SW 1271 (cell line): ENCODE measurements around the gene SNAPC1.
"Not testable (repeated sequence)": the region's sequence is repeated elsewhere in the genome, so short reads cannot be mapped to it uniquely, and the experiment has no call there.

Source experiments
- DNase-seq, 2 experiments: peaks; one replicate each; lab custom pipeline; 2025; lab: John Stamatoyannopoulos, UW

The SNAPC1 gene

GRCh38 chr14:61750708-61751474, 11.3 kb upstream of the SNAPC1 start:
- DNase-seq: peak in 1 of 2 experiments; percentile 46

GRCh38 chr14:61751475-61751989, 10.7 kb upstream of the SNAPC1 start:
- no peak for DNase-seq

DNA sequence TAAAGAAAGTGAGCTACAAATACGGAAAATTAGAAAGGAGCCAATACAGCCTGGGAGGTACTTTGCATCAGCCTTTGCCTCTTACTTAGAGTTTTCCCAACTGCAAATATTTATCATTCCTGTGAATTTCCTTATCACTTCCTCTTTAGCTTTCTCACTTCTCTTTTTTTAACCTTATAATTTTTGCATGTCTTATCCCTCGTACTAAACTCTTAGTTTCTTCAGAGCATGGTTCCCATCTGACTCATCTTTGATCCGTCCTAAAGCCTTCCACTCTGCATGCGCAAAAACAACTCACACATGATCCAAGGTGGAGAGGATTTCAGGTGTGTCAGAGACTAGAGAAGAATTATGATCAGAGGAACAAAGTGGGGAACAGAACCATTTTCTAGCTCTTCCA, 9.6 kb upstream of the SNAPC1 start:
- no peak for DNase-seq

DNA sequence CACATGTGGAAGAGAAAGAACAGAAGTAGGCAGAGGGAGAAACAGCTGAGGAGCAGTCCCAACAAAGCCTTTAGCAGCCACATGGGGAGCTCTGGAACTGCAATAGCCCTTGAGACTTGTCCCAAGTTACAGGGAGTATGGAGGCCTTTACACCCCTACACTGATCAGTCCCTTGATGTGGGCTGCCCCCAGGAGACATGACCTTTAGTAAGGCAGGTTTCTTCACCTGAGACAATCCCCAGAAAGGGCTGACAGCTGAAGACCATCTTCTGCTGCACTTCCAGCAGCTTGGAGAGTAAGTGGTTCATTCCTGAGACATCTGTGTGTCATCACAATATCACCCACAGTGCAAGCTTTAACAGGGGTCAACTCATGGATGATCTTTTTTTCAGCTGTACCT, 8.6 kb upstream of the SNAPC1 start:
- DNase-seq: no peak

- no peak for DNase-seq
Observed at GRCh38 chr14:61754627-61755381, 7.4 kb upstream of the SNAPC1 start.

DNA sequence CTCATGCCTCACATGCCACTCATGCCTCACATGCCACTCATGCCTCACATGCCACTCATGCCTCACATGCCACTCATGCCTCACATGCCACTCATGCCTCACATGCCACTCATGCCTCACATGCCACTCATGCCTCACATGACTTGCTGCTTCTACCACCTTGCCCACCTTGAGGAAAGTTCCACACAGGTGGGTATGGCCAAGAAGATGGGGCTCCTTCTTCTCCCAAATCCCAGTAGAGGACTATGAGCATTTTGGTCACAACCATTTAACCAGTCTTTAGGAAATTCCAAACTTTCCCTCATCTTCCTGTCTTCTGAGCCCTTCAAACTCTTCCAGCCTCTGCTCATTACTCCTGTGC, 6.9 kb upstream of the SNAPC1 start:
- DNase-seq: not testable (repeated sequence)

- no peak for DNase-seq
Observed at GRCh38 chr14:61756135-61756534, 6.1 kb upstream of the SNAPC1 start.

DNA sequence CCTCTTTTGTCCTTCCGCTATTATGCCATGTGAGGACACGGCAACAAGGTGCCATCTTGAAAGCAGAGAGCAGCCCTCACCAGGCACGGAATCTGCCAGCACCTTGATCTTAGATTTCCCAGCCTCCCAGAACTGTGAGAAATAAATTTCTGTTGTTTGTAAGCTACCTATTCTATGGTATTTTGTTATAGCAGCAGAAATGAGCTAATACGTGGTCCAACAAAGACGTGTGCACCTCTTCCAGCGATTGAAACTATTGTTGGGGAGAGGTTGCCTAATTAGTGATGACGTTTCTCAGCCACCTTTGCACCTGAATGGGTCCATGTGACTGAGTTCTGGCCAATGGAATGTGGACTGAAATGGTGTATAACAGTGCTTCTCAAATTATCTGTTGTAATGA, 2.3 kb upstream of the SNAPC1 start:
- no peak for DNase-seq

DNA sequence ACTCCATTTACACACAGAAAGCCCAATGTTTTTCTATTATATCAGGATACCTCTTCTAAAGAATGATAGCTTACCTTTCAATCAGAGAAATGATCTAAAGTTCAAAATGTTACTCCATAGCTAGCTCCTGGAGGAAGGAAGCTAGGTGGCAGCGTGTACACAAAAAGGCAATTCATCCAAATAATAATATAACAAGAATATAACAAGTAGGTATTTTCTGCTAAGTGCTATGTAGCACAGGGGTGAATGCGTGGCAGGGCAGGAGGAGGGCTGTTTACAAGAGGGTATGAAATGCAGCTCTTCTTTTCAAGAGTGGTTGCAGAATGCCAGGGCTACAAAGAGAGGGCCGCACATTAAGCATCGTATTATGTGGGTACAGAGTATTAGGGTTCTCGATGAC, 663 bp upstream of the SNAPC1 start:
- no peak for DNase-seq

DNA sequence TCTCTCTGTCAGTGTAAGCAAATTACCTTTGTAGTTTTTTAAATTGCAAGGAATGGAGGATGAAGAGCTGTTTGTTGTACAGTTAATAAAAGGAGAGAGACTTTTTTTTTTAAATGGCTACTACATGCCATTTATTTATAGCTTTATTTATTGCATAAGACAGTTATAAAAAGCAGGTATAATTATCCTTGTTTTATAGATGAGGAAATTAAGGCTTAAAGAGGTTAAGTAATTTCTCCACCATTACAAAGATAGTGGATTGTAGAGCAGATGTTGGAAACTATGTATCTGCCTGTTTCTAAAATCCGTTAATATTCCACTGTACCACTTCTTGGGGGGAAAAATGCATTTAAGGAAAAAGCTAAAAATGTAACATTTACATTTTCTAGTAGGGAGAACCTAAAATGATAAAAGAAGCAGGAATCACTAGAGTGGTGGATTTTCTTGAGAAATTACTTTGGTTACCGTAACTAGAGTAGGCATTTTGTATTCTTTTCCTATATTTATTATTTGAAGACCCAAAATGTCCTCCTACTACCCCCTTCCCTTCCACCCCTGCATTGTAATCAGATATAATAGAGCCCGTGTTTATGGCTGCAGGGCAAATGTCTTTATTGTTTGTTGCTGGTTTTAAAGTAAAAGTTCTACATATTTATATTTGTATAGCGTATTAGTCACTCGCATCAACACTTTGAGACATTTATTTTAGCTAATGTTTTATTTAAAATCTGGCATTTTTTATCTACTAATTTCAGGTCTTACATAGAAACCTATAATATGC, 2.3 kb downstream of the SNAPC1 start:
- no peak for DNase-seq

DNA sequence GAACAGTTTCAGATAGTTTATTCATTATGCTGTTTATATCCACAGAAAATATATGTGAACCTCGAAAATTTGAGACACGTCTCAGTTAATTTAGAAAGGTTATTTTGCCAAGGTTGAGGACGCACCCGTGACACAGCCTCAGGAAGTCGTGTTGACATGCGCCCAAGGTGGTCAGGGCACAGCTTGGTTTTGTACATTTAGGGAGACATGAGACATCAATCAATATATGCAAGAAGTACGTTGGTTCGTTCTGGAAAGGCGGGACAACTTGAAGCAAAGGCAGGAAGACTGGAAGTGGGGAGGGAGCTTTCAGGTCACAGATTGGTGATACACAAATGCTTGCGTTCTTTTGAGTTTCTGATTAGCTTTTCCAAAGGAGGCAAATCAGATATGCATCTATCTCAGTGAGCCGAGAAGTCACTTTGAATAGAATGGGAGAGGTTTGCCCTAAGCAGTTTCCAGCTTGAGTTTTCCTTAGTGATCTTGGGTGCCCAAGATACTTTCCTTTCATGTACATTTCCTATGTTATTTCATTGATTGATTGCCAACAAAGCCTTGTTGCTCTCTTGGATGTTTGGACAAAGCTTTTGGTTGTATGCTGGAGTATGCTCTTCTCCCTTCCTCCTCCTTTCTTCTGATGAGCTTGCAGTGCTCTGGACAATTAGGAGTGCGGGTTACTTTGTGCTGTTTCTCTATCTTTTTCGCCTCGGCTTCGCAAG, 3.2 kb downstream of the SNAPC1 start:
- DNase-seq: no peak

DNA sequence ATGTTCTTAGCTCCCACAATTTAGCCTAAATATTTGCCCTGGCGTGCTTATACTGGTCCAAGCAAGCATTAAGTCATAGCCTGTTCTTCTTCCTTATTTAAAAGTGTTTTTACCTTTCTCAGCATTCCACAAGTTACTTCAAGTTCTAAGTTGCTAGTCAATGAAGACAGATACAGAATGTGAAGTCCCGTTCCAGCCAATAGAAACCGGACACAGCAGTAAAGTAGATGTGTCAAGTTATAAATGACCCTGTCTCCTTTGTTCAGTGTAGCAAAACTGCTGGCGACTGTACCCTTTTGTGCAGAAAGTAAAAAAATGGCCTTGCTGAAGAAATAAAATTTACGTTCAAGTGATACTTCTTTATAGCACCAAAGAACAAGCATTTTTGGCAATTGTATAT, 3.9 kb downstream of the SNAPC1 start:
- DNase-seq: no peak

- DNase-seq: no peak
Observed at GRCh38 chr14:61768240-61768639, 6.0 kb downstream of the SNAPC1 start.

DNA sequence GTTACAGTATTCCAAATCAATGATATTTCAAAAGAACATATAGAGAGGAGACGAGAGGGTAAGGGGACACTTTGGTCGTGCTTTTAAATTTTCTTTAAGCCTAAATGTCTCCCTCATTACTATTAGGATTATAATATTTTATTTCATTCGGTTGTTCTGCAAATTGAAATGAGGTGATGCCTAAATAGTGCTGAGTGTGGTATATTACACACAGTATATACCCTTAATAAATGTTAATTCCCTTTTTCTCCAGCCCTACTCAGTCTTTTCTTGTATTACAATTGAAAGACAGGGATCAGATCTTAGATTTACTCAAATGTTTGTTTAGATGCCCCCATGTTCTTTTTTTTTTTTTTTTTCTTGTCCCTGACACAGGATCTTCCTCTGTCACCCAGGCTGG, 7.7 kb downstream of the SNAPC1 start:
- DNase-seq: no peak

DNA sequence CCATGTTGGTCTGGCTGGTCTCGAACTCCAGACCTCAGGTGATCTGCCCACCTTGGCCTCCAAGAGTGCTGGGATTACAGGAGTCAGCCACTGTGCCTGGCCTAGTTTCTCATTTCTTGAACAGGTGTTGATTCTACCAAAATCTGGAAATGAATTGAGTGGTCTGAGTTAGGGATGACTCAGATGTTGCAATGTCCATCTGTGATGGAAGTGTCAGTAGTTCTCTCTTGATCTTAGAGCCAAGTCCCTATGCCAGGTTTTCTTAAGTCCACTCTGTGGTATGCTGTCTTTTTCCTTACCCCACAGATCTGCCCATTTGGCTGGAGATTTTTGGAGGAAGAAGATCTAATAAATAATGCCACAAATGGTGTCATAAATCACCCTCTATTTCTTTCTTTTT, 12.6 kb downstream of the SNAPC1 start:
- DNase-seq: no peak

GRCh38 chr14:61780125-61780524, 17.9 kb downstream of the SNAPC1 start:
- DNase-seq: no peak

DNA sequence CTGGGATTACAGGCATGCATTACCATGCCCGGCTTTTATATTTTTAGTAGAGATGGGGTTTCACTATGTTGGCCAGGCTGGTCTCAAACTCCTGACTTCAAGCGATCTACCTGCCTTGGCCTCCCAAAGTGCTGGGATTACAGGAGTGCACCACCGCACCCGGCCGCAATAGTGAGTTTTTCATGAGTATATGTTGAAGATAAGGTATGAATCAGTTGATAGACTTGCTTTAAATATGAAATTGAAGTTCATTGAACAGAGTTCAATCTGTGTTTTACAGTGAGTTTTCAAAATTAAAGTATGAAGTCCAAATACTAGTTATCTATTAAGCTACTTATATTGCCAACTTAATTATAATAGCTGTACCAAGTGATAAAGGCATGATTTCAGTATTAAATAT, 35.1 kb downstream of the SNAPC1 start:
- DNase-seq: no peak

DNA sequence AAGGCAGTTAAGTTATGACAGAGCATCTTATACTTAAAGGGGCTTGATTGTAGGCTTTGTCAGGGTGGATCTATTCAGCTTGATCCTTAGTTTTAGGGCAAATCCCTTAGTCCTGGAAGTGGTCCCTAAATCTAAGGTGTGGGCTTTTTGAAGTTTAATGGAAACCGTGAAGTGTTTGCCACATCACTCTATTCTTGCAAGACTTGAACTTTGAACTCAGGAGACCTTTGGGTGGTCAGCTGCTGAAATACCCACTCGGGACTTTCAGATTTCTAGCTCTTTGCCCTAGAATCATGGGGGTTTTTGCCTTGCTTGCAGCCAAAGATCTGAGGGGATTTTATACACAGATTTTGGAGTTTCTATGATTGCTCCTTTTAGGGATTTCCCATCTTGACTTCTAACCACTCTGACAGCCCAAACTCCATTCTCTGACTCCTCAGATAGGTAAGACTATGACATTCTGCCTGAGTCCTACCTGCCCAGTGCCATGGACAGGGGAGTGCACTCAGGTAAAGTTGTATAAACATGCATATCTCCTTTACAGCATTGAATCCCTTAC, 39.9 kb downstream of the SNAPC1 start:
- no peak for DNase-seq

GRCh38 chr14:61803755-61804154, 41.5 kb downstream of the SNAPC1 start:
- DNase-seq: no peak

GRCh38 chr14:61805451-61805850, 43.2 kb downstream of the SNAPC1 start:
- DNase-seq: no peak

GRCh38 chr14:61811882-61812346, 49.7 kb downstream of the SNAPC1 start:
- no peak for DNase-seq
